CD14-positive monocyte (primary cell): ENCODE results near the gene UGT1A8. TPM values are rescaled to one million over a fixed set of nuclear protein-coding genes. Genes with fewer than 3 reads are reported as not detected.
"Not testable (repeated sequence)": the region's sequence is repeated elsewhere in the genome, so short reads cannot be mapped to it uniquely, and the experiment has no call there.

ENCODE experiments used
- DNase-seq, 3 donors: peaks; one replicate each; pipeline ENCODE4 v3.0.0-alpha.2; 2011 to 2022
- H2AFZ ChIP-seq: 2 replicates; pipeline ENCODE4 v1.6.0; 2012; ENCODE audit warnings: mild to moderate bottlenecking, low read depth, low read length, inconsistent platforms; ENCODE audit not compliant: insufficient read depth, poor library complexity, severe bottlenecking
- H3K27ac ChIP-seq, 2 donors: 1 replicate in 1 of 2; 2 replicates in 1 of 2; pipeline ENCODE4 v1.5.1; 2012 to 2013; ENCODE audit warnings: low read length in 2 of 2, control low read depth in 1 of 2, inconsistent platforms in 1 of 2, low read depth in 1 of 2, mild to moderate bottlenecking in 1 of 2
- H3K27me3 ChIP-seq, 2 donors: one replicate each; pipeline versions ENCODE4 v1.6.0 to v1.6.1; 2011 to 2013; ENCODE audit warnings: low read length in 2 of 2; ENCODE audit not compliant: control insufficient read depth in 2 of 2, insufficient read depth in 2 of 2
- H3K36me3 ChIP-seq, 2 donors: replicated peaks in 1 of 2; 1 replicate in 1 of 2; 2 replicates in 1 of 2; pipeline versions ENCODE4 v1.5.1 to v1.6.1; 2012 to 2013; ENCODE audit warnings: low read length in 2 of 2, control low read depth in 1 of 2, inconsistent platforms in 1 of 2, mild to moderate bottlenecking in 1 of 2; ENCODE audit not compliant: insufficient read depth in 2 of 2, control insufficient read depth in 1 of 2
- H3K4me1 ChIP-seq, 2 donors: 1 replicate in 1 of 2; 2 replicates in 1 of 2; pipeline versions ENCODE4 v1.5.1 to v1.6.1; 2012 to 2013; ENCODE audit warnings: low read length in 2 of 2, control low read depth in 1 of 2, inconsistent platforms in 1 of 2, mild to moderate bottlenecking in 1 of 2, moderate library complexity in 1 of 2; ENCODE audit not compliant: insufficient read depth in 2 of 2, control insufficient read depth in 1 of 2
- H3K4me2 ChIP-seq: replicated peaks from 2 replicates; pipeline ENCODE3; 2012; ENCODE audit warnings: low read length, moderate library complexity, mild to moderate bottlenecking; ENCODE audit not compliant: poor library complexity, severe bottlenecking; ENCODE audit errors: extremely low read depth
- H3K4me3 ChIP-seq, 3 experiments: fragments of 200-600 bp in 1 of 3; sonication (generic) in 1 of 3; replicated peaks in 1 of 3; 1 replicate in 2 of 3; 2 replicates in 1 of 3; pipeline ENCODE4 v1.5.1; 2011 to 2013; ENCODE audit warnings: low read length in 3 of 3, mild to moderate bottlenecking in 3 of 3, control low read depth in 2 of 3, low read depth in 2 of 3, inconsistent platforms in 1 of 3, moderate library complexity in 1 of 3
- H3K79me2 ChIP-seq: 2 replicates; pipeline ENCODE4 v1.6.0; 2012; ENCODE audit warnings: mild to moderate bottlenecking, control low read depth, inconsistent platforms, low read length, moderate library complexity; ENCODE audit not compliant: insufficient read depth
- H3K9ac ChIP-seq: 2 replicates; pipeline ENCODE4 v1.6.0; 2017; ENCODE audit warnings: low read length, mild to moderate bottlenecking; ENCODE audit not compliant: insufficient read depth, poor library complexity, severe bottlenecking
- H3K9me3 ChIP-seq, 2 donors: replicated peaks in 1 of 2; 1 replicate in 1 of 2; 2 replicates in 1 of 2; pipeline versions ENCODE4 v1.5.1 to v1.6.1; 2012 to 2013; ENCODE audit warnings: low read length in 2 of 2, control low read depth in 1 of 2; ENCODE audit not compliant: control insufficient read depth in 1 of 2, insufficient read depth in 1 of 2
- H4K20me1 ChIP-seq: 2 replicates; pipeline ENCODE4 v1.6.0; 2012; ENCODE audit warnings: mild to moderate bottlenecking, low read length, control low read depth, moderate library complexity; ENCODE audit not compliant: insufficient read depth
- H3K27ac Mint-ChIP-seq, 7 donors: one replicate each; pipeline ENCODE4 v1.8.0; 2020; ENCODE audit warnings: mild to moderate bottlenecking in 7 of 7, mixed read lengths in 7 of 7, moderate library complexity in 6 of 7, inconsistent platforms in 2 of 7
- H3K27me3 Mint-ChIP-seq, 3 donors: one replicate each; pipeline ENCODE4 v1.8.0; 2021 to 2022; ENCODE audit warnings: low read depth in 3 of 3, mild to moderate bottlenecking in 3 of 3, mixed read lengths in 3 of 3, moderate library complexity in 3 of 3, inconsistent platforms in 1 of 3
- H3K36me3 Mint-ChIP-seq, 2 donors: one replicate each; pipeline ENCODE4 v1.8.0; 2020; ENCODE audit warnings: mixed read lengths in 2 of 2, inconsistent platforms in 1 of 2, mild to moderate bottlenecking in 1 of 2
- H3K4me1 Mint-ChIP-seq: one replicate; pipeline ENCODE4 v1.8.0; 2020; ENCODE audit warnings: mild to moderate bottlenecking, mixed read lengths
- H3K4me3 Mint-ChIP-seq, 2 donors: one replicate each; pipeline ENCODE4 v1.8.0; 2020; ENCODE audit warnings: mild to moderate bottlenecking in 2 of 2, mixed read lengths in 2 of 2, moderate library complexity in 1 of 2
- H3K9me3 Mint-ChIP-seq, 7 donors: one replicate each; pipeline ENCODE4 v1.8.0; 2020 to 2022; ENCODE audit warnings: mixed read lengths in 7 of 7, mild to moderate bottlenecking in 6 of 7, moderate library complexity in 6 of 7, inconsistent platforms in 2 of 7
- CTCF ChIP-seq: fragments of 200-600 bp; IDR thresholded peaks from one replicate; pipeline ENCODE4 v1.8.0; 2022; ENCODE audit warnings: antibody characterized with exemption, mild to moderate bottlenecking
- WGBS: methylation state at CpG from one replicate; pipeline ENCODE4 v1.1.5; 2013; ENCODE audit warnings: missing lambda C conversion rate; ENCODE audit not compliant: insufficient coverage; 5-methylcytosine and 5-hydroxymethylcytosine counted together
- intact Hi-C, 2 donors: fragments of 100-400 bp; cut with micrococcal nuclease; formaldehyde crosslinking; loops; one replicate each; pipeline versions ENCODE4 v1.15.0 to v1.15.1; 2023
- polyA plus RNA-seq, 3 donors: library from polyadenylated mRNA; depleted of rRNA in 1 of 3; unstranded in 2 of 3; stranded (reverse) in 1 of 3; fragments of 300-500 nt in 2 of 3; fragments of >200 nt in 1 of 3; fragmentation: Illumina TruSeq in 2 of 3; gene quantifications; 1 replicate in 2 of 3; 2 replicates in 1 of 3; pipeline ENCODE4 v1.2.3, GENCODE V29; 2012 to 2021

UGT1A8 gene
- polyA plus RNA-seq, 3 donors, result not detected

- Histone ChIP-seq H3K4me2 (no peak overlapping the region), H3K9me3 (peaks cover under 1 to 5% of the 10 kb centered on the region in 2 donors), H2AFZ (no peak overlapping the region), H3K27me3 (no peaks in the 10 kb centered on the region), H3K4me1 (no peaks in the 10 kb centered on the region), H3K4me3 (no peak overlapping the region), H3K36me3 (no peaks in the 10 kb centered on the region), H4K20me1 (no peaks in the 10 kb centered on the region), H3K9ac (no peak overlapping the region), H3K79me2 (no peaks in the 10 kb centered on the region), H3K27ac (no peak overlapping the region)
- intact Hi-C loops, result no loop called here
- Mint-ChIP-seq H3K36me3 (no peaks in the 10 kb centered on the region), H3K9me3 (peaks cover 4 to 15% (median 8%) of the 10 kb centered on the region in 7 donors), H3K27me3 (peaks cover 1 to 5% (median 4%) of the 10 kb centered on the region in 3 donors), H3K4me1 (no peaks in the 10 kb centered on the region), H3K4me3 (no peak overlapping the region), H3K27ac (no peak overlapping the region)
- WGBS, result 71% methylated on average over 1 of the region's 5 CpGs
- no peak for TF ChIP-seq CTCF
- no peak for DNase-seq
Observed at GRCh38 chr2:233745073-233745755, 127.8 kb downstream of the UGT1A8 start.

GRCh38 chr2:233745838-233746237 lies 128.4 kb downstream of the UGT1A8 start:
- H3K27me3 ChIP-seq, H3K4me2 ChIP-seq, H3K4me3 Mint-ChIP-seq, H3K4me3 ChIP-seq, H2AFZ ChIP-seq, H3K36me3 ChIP-seq, H4K20me1 ChIP-seq, intact Hi-C loops, H3K4me1 Mint-ChIP-seq, H3K79me2 ChIP-seq, H3K27ac ChIP-seq, H3K4me1 ChIP-seq, H3K27ac Mint-ChIP-seq, H3K9ac ChIP-seq, H3K36me3 Mint-ChIP-seq, DNase-seq, H3K27me3 Mint-ChIP-seq: not testable (repeated sequence)
- peaks cover 8 to 21% (median 13%) of the 10 kb centered on the region in 7 donors for H3K9me3 Mint-ChIP-seq
- H3K9me3 ChIP-seq, result peaks cover 7 to 11% of the 10 kb centered on the region in 2 donors
- 100% methylated on average over 1 of the region's 2 CpGs for WGBS
